C4-2B (cell line): ENCODE data around the gene CLMN.
A peak's percentile ranks its signal among the peaks of the same experiment; 100 is the strongest.

Experiments used
- CTCF ChIP-seq: fragments of 450-650 bp; conservative IDR thresholded peaks from 2 replicates; pipeline ENCODE4 v1.5.1; 2017; ENCODE audit warnings: mild to moderate bottlenecking
- ZFX ChIP-seq: fragments of 450-650 bp; IDR thresholded peaks from 2 replicates; pipeline ENCODE4 v1.6.1; 2017

DNA sequence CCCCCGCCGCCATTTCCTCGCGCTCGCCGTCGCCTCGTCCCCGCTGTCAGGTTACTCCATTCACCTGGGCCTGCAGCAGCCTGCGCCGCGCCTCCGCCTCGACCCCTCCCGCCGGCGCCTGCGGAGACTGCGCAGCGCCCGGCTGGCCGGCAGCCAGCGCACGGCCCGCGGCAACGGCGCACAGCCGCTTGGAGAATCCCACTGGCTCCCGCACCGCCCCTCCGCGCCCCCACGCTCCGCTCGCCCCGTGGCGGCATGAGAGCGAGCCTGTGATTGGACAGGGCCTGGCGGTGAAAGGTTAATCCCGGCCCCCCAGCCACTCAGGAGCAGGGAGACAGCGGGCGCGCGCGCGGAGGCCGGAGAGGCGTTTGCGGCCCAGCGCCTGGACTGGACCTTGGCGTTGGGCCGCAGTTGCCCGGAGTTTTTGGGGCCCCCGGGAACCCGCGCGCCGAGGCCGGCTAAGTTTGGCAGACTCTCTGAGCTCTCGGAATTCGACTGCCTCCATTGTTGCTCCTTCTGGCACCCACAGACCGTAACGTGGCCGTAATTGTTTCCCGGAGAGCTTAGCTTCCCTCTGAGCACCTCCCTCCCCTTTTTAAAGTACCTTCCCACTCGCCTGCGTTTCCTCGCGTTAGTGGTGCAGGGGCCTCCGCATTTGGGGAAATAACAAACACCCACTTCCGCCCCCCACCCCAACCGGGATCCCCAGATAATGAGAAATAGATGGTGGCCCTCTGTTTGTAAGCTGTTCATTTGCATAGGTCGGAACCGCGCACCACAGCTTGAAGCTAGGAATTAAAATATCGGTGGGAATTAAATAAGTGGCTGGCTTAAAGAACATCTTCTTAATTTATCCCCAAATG is 162.2 kb downstream of the CLMN start, which contains the start of gene DICER1:
- TF ChIP-seq CTCF: no peak
- TF ChIP-seq ZFX: peak; percentile 95
